ENCODE results near the gene KEAP1.

KEAP1 gene

DNA sequence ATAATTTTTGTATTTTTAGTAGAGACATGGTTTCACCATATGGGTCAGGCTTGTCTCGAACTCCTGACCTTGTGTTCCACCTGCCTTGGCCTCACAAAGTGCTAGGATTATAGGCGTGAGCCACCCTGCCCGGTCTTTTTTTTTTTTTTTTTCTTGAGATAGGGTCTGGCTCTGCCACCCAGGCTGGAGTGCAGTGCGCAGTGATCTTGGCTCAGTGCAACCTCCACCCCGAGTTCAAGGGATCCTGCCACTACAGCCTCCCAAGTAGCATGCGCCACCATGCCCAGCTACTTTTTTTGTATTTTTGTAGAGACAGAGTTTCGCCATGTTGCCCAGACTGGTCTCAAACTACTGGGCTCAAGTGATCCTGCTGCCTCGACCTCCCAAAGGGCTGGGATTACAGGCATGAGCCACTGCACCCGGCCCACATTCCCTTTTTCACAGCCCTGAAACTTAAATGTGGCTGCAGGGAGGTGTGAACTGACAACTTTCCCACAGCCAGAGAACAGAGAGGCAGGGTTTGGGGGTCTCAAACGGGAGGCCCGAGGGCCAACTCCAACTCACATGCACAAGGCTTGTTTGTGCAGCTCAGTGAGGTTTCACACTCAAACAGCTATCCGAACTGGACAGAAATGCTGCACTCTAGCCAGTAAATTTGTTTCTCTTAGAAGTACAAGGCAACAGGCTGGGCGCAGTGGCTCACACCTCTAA is 18.5 kb upstream of the KEAP1 start:
- no peak for DNase-seq

DNA sequence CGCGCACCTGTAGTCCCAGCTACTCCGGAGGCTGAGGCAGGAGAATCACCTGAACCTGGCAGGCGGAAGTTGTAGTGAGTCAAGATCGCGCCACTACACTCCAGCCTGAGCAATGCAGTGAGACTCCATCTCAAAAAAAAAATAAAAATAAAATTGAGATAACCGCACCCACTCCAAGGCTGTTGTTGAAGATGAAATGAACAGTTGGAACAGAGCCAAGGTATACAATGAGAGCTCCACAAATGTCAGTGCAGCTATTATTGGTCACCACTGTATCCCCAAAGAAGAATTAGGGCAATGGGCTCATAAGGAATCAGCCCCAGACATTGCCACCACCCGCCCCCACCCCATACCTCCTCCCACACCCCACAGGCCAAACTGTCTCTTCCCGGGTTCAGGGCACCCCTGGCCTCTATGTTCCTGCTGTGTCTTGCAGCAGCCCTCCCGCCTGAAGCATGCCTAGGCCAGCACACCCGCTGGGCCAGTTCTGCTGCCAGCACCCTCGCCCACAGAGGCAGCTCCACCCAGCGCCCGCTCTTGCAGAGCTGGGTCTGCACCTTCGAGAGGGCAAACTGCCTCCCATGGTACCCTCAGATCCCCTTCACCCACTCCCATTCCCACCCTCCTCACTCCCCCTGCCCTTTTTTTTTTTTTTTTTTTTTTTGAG is 17.6 kb upstream of the KEAP1 start:
- DNase-seq: no peak

DNA sequence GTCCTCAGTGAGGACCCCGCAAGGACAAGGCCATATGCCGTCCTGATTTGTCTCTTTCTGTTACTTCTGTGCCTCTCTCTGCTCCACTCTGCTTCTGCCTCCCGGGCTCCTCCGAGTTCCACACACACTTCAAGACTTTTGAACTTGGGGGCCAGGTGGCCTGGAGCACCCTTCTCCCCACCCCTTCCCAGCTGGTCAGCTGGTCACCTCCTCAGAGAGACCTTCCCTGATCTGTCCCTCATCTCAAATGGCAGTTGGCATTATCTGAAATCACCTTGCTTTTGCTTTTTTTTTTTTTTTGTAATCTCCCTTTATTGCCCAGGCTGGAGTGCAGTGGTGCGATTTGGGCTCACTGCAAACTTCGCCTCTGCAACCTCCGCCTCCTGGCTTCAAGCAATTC is 16.3 kb upstream of the KEAP1 start:
- DNase-seq: no peak

DNA sequence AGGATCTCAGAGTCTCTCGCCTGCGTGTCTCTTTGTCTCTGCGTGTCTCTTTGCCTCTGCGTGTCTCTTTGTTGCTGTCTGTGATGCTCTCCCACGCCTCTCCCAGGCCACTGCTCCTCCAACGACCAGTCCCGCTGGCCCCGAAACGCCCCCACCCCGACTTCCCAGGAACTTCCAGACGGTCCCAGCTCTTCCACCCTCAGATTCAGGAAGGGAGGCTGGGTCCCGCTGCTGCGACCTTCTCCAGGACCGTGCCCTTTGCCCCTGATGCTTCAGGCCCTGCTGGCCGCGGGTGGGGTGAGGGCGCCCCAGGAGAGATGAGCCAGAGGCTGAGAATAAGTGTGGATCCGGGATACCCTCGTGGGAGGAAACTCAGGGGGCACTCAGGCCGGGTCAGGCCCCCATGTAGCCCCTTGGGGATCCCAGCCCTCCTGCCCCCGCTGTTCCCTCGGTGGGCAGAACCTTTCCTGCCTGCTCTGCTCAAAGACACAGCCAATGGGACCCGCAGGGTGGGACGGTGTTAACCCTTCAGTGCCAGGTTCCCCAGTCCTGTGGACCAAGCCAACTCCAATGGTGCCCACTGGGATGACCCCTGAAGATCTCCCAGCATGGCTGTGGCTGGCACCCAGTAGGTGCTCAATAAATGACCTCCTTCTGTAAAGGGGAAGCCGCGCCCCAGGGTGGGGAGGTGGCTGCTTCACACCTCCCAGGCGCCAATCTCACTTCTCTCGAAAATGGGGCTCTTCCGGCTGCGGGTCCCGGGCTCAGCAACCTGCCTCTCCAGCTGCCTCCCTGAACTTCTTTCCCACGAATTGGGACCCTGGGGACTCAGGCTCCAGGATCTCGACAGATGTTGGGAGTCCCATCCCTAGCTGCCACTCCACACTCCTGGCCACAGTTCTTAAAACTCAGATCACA is 15.5 kb upstream of the KEAP1 start:
- no peak for DNase-seq

DNA sequence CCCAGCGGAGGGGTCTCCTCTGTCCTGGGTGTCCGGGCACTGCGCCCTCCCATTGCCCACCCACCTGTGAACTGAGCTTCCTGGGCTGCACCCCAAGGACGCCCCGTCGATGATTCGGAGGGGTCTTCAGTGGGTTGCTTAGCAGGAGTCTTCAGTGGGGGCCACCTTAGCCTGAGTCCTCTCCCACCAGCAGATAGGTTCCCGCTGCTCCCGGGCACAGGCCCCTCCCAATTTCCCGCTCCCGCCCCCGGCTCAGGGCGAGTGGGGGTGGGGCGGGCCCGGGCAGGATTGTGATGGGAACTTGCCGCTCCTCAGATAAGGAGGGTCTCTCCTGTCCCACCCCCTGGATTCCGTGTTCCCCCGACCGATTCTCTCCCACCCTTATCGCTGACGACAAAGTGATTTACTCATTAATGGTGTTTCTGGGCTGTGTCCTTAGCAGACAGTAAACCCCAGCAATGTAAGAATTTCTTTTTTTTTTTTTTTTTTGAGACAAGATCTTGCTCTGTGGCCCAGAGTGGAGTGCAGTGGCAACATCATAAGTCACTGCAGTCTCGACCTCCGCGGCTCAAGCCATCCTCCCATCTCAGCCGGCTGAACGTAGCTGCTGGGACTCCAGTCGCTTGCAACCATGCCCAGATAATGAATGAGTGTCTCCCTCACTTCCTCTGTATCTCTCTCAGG is 14.7 kb upstream of the KEAP1 start:
- DNase-seq: no peak

DNA sequence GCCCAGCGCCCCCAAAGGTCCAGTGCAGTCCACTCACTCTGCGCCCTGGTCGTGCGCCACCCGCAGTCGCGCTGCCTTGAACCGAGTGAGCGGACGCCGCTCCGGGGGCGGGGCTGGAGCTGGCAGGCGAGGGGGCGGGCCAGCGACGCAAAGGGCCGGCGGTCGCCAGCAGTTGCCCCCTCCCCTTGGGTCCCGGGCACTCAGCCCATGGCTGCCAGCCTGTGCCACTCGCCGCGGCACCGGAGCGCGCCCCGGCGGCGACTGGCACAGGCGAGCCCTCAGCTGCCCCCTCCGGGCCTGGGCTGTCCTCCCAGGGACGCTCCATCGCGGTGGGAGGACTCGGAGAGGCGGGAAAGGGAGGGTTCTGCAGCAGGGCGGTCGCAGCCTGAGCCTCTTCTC is 14.2 kb upstream of the KEAP1 start, which contains the start of gene S1PR5:
S1PR5 (minus strand) TSS at position 87 of the 399 bp plus-strand sequence. CDS start 2,436 bp downstream, outside the sequence.
- DNase-seq: no peak

DNA sequence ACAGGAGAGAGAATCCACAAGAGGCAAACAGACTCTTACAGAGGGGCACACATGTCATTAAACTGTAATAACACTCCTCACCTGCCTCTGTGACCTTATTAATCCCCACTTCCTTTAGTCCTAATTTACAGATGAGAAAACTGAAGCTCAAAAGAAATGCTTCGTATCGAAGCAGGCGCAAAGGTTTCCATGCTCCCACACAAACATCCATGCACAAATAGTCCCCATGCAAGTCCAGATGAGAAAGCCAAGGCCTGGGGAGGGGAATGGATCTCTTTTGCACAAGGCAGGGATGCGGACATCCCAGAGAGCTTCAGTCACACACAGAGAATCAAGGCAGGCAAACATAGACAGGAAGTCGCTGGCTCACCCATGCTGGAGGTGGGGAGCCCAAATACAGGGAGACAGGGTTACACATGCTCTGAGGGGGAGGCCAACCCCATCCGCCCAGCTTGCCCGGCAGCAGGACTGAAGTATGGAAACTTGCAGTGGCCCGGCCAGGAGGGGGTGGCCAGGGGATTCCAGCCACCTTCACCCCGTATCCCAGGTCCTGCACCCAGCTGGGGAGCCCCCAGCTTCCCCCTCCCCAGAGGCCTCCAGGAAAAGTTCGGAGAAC is 13.6 kb upstream of the KEAP1 start:
- DNase-seq: no peak

DNA sequence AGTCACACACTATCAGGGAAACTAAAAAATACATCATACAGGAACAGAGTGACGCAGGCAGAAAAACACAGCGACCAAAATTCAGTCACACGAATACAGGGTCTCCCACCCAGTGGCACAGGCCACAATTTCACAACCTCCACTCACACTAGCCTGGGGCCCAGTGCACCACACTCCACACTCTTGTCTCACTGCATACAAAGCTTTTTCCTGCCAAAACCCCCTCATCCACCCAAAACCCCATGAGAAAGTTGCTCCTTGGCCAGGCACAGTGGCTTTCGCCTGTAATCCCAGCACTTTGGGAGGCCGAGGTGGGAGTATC is 12.9 kb upstream of the KEAP1 start:
- no peak for DNase-seq

DNA sequence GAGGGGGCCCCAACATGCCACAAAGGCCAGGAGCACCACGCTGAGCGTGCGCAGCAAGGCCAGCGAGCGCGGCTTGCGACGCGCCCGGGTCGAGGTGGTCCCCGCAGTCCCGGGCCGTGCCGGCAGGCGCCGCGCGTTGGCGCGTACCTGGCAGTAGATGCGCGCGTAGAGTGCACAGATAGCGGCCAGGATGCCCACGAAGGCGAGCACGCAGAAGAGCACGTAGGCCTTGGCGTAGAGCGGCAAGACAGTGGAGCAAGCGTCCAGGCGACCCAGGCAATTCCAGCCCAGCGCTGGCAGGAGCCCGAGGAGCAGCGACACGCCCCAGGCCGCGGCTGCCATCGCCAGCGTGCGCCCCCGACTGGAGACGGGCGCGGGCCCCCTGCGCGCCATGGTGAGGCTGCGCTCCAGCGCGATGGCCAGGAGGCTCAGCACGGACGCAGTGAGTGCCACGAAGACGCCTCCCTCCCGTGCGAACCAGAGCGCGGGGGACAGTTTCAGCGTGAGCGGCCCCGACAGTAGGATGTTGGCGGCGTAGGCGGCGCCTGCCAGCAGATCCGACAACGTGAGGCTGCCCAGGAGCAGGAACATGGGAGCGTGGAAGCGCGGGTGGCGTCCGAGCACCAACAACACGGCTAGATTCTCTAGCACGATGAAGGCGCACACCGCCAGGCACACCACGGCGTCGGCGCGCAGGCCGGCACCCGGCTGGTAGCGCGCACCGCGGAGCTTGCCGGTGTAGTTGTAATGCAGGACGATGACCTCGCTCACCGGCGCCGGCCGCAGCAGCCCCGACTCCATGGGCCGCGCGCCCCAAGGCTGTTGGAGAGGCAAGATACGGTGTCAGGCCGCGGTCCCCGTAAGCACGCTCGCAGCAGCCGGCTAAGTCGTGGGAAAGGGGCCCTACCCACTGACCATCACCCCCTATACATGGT is 11.3 kb upstream of the KEAP1 start:
- no peak for DNase-seq

DNA sequence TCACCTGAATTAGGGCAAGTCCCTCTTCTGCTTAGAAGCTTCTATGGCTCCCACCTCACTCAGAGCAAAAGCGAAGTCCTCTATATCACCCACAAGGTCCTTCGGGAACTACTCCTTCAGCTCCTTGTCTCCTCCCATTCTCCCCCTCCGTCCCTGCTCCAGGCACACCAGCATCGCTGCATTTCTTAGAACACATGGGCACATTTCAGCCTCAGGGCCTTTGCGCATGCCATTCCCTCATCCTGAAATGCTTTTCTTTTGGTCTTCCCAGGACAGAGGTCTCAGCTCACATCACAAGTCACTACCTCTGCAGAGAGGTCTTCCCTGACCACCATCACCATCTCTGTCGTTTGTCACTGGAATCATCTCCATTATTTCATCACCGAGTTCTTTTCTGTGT is 10.1 kb upstream of the KEAP1 start:
- DNase-seq: no peak

DNA sequence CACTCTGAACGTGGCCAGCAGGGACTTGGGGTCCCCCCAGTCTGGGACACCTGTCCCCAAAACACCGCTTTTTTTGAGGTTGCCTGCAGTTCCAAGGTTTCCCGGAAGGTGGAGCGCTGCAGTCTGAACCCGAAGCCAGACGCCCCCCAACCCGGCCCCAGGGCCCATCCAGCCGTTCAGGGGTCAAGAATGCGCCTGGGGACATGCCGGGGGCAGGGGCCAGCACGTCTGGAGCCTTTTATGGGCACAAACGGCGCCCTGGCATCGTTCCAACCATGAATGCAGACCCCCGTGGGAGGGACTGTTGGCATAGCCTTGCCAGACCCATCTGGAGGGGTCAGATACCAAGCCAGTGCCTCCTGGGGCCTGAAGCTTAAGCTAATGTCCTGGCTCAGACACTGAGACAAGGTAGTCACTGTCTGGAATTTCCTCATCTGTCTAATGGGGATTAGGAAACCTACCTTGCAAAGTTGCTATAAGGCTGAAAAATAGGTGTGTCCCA is 7.2 kb upstream of the KEAP1 start:
- DNase-seq: no peak

DNA sequence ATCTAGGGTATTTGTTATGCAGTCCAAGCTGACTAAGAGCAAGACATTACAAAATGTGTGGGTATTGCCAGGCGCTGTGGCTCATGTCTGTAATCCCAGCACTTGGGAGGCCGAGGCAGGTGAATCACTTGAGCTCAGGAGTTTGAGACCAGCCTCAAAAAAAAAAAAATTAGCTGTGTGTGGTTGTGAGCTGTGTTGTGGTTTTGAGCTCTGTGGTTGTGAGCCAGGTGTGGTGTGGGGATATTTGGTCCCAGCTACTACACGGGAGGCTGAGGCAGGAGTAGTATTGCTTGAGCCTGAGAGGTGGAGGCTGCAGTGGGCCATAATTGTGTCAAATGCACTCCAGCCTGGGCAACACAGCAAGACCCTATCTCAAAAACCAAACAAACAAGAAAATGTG is 5.6 kb upstream of the KEAP1 start:
- no peak for DNase-seq

DNA sequence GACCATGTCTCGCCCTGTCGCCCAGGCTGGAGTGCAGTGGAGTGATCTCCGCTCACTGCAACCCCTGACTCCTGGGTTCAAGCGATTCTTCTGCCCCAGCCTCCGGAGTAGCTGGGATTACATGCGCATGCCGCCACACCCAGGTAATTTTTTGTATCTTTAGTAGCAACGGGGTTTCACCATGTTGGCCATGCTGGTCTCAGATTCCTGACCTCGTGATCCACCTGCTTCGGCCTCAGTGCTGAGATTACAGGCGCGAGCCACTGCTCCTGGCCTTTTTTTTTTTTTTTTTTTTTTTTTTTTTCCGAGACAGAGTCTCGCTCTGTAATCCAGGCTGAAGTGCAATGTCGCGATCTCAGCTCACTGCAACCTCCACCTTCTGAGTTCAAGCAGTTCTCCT is 4.9 kb upstream of the KEAP1 start:
- DNase-seq: no peak

DNA sequence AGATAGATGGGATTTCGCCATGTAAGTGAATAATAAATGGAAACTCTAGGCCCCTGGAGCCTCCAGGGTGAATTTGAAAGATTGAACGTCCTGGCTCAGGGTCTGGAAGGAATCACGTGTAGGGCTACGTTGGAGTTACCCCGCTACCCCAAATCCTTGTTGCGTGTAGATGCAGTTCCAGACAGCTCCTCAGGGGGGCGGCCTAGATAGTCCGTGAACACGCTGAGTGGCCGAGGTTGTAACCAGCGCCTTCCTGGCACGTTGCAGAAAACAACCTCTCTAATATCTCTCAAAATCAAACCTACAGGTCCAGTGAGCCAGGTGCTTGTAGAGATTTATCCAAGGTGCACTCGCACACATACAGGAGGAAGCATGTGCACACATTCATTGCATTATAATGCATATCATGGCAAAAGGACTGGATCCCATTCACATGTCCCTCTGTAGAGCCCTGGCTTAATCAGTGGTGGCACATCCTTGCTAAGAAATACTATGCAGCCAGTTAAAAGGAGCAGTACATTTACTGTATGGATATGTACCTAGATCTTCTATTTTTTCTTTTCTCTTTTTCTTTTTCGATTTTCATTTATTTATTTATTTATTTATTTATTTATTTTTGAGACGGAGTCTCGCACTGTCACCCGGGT is 2.5 kb upstream of the KEAP1 start:
- peak; percentile 67 for DNase-seq

DNA sequence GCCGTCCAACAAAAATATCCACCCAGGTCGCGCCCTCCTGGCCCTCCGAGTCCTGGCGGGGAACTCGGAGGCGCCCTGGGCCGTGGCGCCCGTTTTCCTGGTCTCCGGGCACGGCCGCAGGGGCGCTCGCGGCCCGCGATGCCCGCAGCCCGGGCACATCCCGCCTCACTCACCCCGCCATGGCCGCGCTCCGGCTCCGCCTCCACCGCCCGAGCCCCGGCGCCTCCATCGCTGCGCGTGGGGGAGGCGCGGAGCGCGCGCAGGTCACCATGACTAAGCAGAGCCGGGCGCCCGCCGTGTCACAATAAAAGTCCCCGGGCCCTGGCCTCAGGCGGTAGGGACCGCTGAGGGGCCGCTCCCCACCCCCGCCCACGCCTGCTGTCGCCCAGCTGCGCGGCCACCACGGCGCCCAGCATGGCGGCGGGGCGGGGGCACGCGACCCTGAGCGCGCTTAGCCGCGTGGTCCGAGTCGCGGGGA is 593 bp downstream of the KEAP1 start:
- DNase-seq: peak; percentile 94

DNA sequence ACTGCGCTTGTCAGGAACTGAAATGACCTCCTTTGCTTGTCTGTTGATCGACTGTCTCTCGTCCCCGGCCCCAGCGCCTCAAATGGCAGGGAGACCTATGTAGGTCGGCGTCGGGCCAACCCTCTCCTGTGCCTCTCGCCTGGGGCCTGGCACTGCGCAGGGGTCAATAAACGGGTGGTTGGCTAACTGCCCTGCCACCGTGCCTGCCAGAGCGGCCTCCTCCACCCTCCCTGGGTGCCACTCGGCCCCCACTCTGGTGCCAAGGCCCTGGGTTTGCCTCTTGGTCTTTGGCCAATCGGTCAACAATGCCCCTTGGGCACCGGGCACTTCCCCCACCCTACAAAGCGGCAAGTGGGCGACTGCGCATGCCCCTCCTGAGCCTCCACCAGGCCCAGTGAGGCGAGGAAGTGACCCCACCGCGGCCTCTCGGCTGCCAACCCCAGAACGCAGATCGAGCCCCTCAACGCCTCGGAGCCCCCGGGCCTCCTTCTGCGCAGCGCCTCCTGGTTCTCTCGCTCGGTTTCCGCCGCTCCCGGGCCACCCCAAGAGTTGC is 1.1 kb downstream of the KEAP1 start:
- peak; percentile 74 for DNase-seq

DNA sequence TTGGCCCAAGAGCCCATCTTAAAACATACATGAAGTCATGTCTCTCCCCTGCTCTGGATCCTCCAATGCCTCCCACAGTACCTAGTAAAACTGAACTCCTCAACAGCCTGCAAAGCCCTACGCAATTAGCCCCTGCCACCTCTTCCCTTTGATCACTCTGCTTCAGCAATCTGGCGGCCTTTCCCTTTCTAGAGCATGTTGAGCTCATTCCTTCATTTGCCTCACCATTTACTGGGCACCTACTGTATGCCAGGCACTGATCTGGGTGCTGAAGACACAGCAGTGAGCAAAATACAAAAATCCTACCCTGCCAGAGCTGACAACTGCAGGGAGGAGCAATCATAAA is 2.9 kb downstream of the KEAP1 start:
- DNase-seq: no peak

DNA sequence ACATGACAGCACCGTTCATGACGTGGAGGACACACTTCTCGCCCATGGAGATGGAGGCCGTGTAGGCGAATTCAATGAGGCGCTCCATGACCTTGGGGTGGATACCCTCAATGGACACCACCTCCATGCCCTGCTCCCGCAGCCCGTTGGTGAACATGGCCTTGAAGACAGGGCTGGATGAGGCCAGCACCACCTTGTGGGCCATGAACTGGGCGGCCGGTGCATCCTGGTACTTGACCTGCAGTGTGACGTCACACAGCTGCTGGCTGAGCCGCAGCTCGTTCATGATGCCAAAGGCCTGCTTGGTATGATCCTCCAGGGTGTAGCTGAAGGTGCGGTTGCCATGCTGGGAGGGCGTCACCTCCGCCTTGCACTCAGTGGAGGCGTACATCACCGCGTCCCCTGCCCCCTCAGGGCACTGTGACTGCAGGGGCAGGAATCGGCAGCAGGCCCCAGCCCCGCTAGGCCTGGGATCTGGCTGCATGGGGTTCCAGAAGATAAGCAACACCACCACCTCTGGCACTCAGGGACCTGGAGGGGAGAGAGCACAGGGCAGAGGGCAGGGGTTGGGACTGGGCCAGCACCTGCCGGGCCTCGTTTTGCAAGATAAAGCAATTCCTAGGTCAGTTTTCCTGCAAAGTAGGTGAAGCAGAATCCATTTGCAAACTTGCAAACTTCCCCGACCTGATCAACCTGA is 3.5 kb downstream of the KEAP1 start:
- no peak for DNase-seq

DNA sequence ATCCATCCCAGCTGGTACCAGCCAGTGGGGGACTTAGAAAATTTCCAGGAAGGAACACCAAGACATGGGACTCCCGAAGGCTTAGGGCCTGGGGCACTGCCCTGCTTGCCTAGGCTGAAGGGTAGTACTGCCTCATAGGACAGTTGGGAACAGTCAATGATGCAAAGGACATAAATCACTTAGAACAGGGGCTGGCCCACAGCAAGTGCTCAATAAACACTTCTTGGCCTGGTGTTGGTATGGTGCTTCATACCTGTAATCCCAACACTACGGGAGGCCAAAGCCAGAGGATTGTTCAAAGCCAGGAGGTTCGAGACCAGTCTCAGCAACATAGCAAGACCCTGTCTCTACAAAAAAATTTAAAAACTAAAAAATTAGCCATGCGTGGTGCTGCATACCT is 5.8 kb downstream of the KEAP1 start:
- DNase-seq: no peak

All from right forelimb (tissue), 1 donor.